T-helper 2 cell treated with Interferon-gamma antibody and Interleukin-4, amounts not matched to agents 100 ng/mL and 5 ng/mL, for 36 hours (primary cell): ENCODE measurements around the gene RRP1. TPM values are rescaled to one million over a fixed set of nuclear protein-coding genes. Genes with fewer than 3 reads are reported as not detected.

Experiments used
- intact Hi-C: fragments of 100-400 bp; cut with micrococcal nuclease; formaldehyde crosslinking; loops from one replicate; pipeline ENCODE4 v1.15.1; 2023
- total RNA-seq: library from RNA; stranded (reverse); gene quantifications from 2 replicates; pipeline ENCODE4 v1.2.3, GENCODE V29; 2022

Gene RRP1
- total RNA-seq, 1 donor from 2014 or later: 34.9 TPM

- intact Hi-C loops: no loop called here
Observed at GRCh38 chr21:43758111-43758641, 31.2 kb upstream of the RRP1 start.

GRCh38 chr21:43758811-43759210 is 30.6 kb upstream of the RRP1 start:
- intact Hi-C loops: no loop called here

GRCh38 chr21:43759651-43760050 is 29.7 kb upstream of the RRP1 start:
- intact Hi-C loops: no loop called here

- intact Hi-C loops: no loop called here
Observed at GRCh38 chr21:43760391-43760958, 28.9 kb upstream of the RRP1 start.

GRCh38 chr21:43761886-43762285 is 27.5 kb upstream of the RRP1 start:
- intact Hi-C loops: no loop called here

- intact Hi-C loops: no loop called here
Observed at GRCh38 chr21:43762303-43763128, 26.9 kb upstream of the RRP1 start.

GRCh38 chr21:43763901-43764523 is 25.4 kb upstream of the RRP1 start:
- intact Hi-C loops: no loop called here

GRCh38 chr21:43764576-43765495 is 24.5 kb upstream of the RRP1 start:
- intact Hi-C loops: no loop called here

- intact Hi-C loops: no loop called here
Observed at GRCh38 chr21:43766734-43767497, 22.5 kb upstream of the RRP1 start.

- intact Hi-C loops: no loop called here
Observed at GRCh38 chr21:43767498-43767983, 21.8 kb upstream of the RRP1 start.

GRCh38 chr21:43767984-43768867 is 21.2 kb upstream of the RRP1 start:
- intact Hi-C loops: no loop called here

- intact Hi-C loops: no loop called here
Observed at GRCh38 chr21:43768868-43769167, 20.6 kb upstream of the RRP1 start.

GRCh38 chr21:43769325-43769958 is 19.9 kb upstream of the RRP1 start:
- intact Hi-C loops: no loop called here

GRCh38 chr21:43770066-43770655 is 19.2 kb upstream of the RRP1 start:
- intact Hi-C loops: no loop called here

- intact Hi-C loops: no loop called here
Observed at GRCh38 chr21:43771199-43771675, 18.1 kb upstream of the RRP1 start.

GRCh38 chr21:43771698-43772424 is 17.5 kb upstream of the RRP1 start:
- intact Hi-C loops: no loop called here

GRCh38 chr21:43772425-43772821 is 17.0 kb upstream of the RRP1 start:
- intact Hi-C loops: no loop called here

GRCh38 chr21:43774163-43774562 is 15.2 kb upstream of the RRP1 start:
- intact Hi-C loops: no loop called here
